22Rv1 (cell line): ENCODE measurements around the gene PAFAH1B2.

Experiments used
- CTCF ChIP-seq: fragments of 450-650 bp; IDR thresholded peaks from 2 replicates; pipeline ENCODE4 v1.5.1; 2017; ENCODE audit warnings: mild to moderate bottlenecking
- ZFX ChIP-seq: fragments of 450-650 bp; IDR thresholded peaks from 2 replicates; pipeline ENCODE4 v1.6.1; 2017; ENCODE audit warnings: antibody characterized with exemption, borderline replicate concordance

GRCh38 chr11:117170210-117170609 is 26.1 kb downstream of the PAFAH1B2 start:
- no peak for TF ChIP-seq CTCF
- TF ChIP-seq ZFX = no peak
